A549 (cell line): ENCODE data around the gene ZBTB20.

Source experiments
- CEBPB ChIP-seq, 2 experiments: fragments of >200 bp in 1 of 2; sonication (Bioruptor Twin) in 1 of 2; formaldehyde crosslinking in 1 of 2; IDR thresholded peaks; 2 replicates each; pipeline ENCODE4 v1.6.1; 2012 to 2016
- CHD2 ChIP-seq: fragments of 150-350 bp; IDR thresholded peaks from 2 replicates; pipeline ENCODE4 v1.6.1; 2014; ENCODE audit warnings: low read length; ENCODE audit not compliant: partially characterized antibody
- CHD4 ChIP-seq: fragments of 200-600 bp; sonication (generic); IDR thresholded peaks from 2 replicates; pipeline ENCODE4 v1.6.1; 2016; ENCODE audit warnings: antibody characterized with exemption, mild to moderate bottlenecking, borderline replicate concordance
- KDM1A ChIP-seq: fragments of 200-600 bp; sonication (generic); IDR thresholded peaks from 2 replicates; pipeline ENCODE4 v1.6.1; 2016; ENCODE audit warnings: low read depth, mild to moderate bottlenecking
- POLR2A ChIP-seq: IDR thresholded peaks from 2 replicates; pipeline ENCODE4 v1.6.1; 2012; ENCODE audit warnings: mild to moderate bottlenecking, low read length
- TFCP2L1 ChIP-seq: fragments of 250-450 bp; sonication (Bioruptor Pico); IDR thresholded peaks from 2 replicates; pipeline ENCODE4 v1.5.0; 2021; ENCODE audit warnings: mild to moderate bottlenecking
- ZNF302 ChIP-seq: fragments of 250-450 bp; sonication (Bioruptor Pico); IDR thresholded peaks from 2 replicates; pipeline ENCODE4 v1.9.0; 2021; ENCODE audit warnings: inconsistent platforms, mild to moderate bottlenecking, moderate library complexity
- TF ChIP-seq, protein P1 (sequence below): fragments of >200 bp; sonication (Bioruptor Twin); formaldehyde crosslinking; IDR thresholded peaks from 3 replicates; pipeline ENCODE4 v1.5.1; 2016
- TF ChIP-seq, protein P2 (sequence below): fragments of 150-350 bp; IDR thresholded peaks from 2 replicates; pipeline ENCODE4 v1.6.1; 2014; ENCODE audit warnings: low read depth, mild to moderate bottlenecking, low read length

DNA sequence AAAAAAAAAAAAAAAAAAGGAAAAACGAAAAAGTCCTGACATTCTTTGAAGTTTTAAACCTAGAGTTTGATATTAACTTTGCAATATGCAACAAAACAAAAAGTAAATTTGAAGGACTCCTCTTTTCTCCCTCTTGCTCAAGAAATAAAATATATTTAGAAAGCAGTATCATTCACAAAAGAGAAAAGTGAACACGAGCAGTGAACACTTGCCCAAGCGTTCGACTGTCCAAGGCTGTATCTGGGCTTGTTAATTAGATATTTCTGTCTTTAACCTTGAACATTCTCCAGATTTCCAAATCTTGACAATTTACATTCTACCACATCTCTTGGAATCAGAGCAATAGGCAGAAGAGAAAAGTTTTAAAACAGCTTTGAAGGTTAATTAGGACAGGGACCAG, 495.5 kb downstream of the ZBTB20 start:
- TF ChIP-seq, protein P1, sequence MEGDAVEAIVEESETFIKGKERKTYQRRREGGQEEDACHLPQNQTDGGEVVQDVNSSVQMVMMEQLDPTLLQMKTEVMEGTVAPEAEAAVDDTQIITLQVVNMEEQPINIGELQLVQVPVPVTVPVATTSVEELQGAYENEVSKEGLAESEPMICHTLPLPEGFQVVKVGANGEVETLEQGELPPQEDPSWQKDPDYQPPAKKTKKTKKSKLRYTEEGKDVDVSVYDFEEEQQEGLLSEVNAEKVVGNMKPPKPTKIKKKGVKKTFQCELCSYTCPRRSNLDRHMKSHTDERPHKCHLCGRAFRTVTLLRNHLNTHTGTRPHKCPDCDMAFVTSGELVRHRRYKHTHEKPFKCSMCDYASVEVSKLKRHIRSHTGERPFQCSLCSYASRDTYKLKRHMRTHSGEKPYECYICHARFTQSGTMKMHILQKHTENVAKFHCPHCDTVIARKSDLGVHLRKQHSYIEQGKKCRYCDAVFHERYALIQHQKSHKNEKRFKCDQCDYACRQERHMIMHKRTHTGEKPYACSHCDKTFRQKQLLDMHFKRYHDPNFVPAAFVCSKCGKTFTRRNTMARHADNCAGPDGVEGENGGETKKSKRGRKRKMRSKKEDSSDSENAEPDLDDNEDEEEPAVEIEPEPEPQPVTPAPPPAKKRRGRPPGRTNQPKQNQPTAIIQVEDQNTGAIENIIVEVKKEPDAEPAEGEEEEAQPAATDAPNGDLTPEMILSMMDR: no peak
- TF ChIP-seq, protein P2, sequence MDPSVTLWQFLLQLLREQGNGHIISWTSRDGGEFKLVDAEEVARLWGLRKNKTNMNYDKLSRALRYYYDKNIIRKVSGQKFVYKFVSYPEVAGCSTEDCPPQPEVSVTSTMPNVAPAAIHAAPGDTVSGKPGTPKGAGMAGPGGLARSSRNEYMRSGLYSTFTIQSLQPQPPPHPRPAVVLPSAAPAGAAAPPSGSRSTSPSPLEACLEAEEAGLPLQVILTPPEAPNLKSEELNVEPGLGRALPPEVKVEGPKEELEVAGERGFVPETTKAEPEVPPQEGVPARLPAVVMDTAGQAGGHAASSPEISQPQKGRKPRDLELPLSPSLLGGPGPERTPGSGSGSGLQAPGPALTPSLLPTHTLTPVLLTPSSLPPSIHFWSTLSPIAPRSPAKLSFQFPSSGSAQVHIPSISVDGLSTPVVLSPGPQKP: no peak
- TF ChIP-seq POLR2A (no peak), TFCP2L1 (CRISPR knock-in tag) (no peak), CHD2 (no peak), CEBPB (IDR thresholded peaks at IDR 0.05) (no peak), ZNF302 (CRISPR knock-in tag) (no peak), CHD4 (no peak), KDM1A (no peak)
